HG03108 (cell line): Measurements from ENCODE around the gene ABHD2.
A peak's percentile ranks its signal among the peaks of the same experiment; 100 is the strongest.
"Not testable (repeated sequence)": the region's sequence is repeated elsewhere in the genome, so short reads cannot be mapped to it uniquely, and the experiment has no call there.

ENCODE experiments used
- ATAC-seq: cut with Tn5 transposase; IDR thresholded peaks from one replicate; pipeline ENCODE4 v1.9.1; 2021; ENCODE audit warnings: moderate library complexity; ENCODE audit not compliant: unreplicated experiment

ABHD2 gene

DNA sequence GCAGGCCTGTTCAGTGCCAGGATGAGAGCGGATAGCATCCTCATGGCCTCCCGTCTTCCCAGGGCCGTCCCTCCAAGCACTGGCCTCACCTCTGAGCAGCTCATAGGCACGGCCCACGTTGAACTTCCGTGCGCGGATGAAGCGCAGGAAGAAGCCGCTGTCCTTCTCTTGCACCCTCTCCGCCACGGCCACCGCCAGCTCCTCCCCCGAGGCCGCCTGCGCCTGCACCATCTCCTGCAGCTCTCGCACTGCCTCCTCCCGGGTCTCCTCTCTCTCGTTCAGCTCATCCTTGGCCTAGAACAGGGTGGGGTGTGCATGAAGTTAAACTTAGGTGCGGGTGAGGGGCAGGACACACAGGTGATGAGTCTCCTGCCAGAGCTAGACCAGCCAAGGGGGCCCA is 128.8 kb downstream of the ABHD2 start:
- no peak for ATAC-seq

DNA sequence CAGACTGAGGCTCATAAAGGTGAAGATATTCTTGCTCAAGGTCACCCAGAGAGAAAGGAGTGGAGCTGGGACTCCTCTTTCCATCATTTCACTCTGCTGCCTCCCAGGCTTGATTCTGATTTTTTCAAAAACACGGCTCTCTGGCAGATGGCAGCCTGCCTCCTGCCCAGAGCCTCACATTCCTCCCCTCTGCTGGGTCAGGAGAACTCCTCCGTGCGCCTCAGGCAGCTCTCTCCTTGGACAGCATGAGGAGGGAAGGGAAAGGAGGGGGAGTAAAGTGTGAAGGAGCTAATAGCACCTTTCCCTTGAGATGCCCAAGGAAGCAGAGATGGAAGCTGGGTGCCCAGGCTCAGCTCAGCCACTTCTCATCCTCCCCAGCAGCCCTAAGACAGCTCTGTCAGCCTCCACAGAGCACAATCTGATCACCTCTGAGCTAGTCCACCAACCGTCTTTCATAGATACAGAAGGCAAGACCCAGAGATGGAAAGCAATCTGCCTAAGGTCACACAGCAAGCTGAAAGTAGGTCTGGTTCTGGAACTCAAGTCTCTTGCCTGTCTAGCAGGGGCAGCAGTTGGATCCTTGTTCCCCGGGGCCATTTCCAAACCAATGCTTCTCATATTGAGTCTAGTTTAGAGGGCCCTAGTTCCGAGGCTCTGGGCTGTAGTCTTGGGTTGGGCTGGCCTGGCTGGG is 129.6 kb downstream of the ABHD2 start:
- ATAC-seq = no peak

DNA sequence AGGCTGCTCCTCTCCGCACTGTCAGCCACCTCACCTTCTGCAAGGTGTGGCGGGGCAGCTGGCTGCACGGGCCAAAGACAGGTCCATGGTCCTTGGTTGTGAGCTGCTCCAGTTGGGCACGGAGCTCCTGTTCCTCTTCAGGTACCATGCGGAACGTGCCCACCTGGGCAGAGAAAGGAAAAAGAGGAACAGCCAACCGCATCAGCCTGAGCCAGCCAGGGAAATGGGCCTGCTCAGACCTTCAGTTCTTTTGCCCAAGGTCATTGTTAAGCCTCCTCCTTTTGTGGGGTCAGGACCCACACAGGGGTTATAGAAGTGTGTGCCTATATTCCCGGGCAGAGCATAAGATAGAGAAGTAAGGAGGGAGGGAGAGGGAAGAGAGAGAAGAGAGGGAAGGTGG is 130.3 kb downstream of the ABHD2 start:
- ATAC-seq = no peak

DNA sequence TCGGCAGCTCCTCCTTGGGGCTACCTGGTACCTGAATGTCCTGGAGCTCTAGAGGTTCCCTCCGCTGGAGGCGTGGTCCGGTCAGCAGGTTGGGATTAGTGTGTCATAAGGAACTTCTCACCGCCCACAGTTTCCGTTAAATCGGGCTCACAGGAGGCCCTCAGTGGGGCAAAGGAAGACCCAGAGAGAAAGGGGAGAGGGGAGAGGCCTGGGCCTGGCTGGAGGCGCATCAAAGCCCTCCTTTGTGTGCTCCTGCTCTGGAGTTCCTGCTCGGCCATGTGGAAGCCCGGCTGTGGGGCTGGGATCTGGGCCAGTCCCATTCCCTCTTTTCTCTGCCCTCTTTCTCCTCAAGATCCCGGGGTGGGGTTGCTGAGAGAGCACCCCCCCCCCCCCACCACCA is 133.3 kb downstream of the ABHD2 start, which contains the start of gene RLBP1:
TSS of gene RLBP1 (minus strand) at position 37 of the 400 bp plus-strand sequence. CDS start 2,604 bp downstream, outside the sequence.
- no peak for ATAC-seq

DNA sequence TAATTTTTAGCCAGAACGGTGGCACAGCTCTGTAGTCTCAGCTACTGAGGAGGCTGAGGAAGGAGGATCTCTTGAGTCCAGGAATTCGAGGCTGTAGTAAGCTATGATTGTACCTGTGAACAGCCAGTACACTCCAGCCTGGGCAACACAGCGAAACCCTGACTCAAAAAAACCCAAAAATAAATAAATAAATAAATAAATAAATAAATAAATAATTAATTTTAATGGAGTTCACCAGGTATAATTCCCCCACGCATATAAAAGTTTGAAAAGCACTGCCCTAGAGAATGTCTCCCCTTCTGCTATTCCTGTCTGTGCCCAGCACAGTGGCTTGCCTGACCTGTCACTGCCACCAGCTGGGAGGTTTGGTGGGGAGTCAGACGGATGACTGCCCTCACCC is 137.3 kb downstream of the ABHD2 start:
- no peak for ATAC-seq

DNA sequence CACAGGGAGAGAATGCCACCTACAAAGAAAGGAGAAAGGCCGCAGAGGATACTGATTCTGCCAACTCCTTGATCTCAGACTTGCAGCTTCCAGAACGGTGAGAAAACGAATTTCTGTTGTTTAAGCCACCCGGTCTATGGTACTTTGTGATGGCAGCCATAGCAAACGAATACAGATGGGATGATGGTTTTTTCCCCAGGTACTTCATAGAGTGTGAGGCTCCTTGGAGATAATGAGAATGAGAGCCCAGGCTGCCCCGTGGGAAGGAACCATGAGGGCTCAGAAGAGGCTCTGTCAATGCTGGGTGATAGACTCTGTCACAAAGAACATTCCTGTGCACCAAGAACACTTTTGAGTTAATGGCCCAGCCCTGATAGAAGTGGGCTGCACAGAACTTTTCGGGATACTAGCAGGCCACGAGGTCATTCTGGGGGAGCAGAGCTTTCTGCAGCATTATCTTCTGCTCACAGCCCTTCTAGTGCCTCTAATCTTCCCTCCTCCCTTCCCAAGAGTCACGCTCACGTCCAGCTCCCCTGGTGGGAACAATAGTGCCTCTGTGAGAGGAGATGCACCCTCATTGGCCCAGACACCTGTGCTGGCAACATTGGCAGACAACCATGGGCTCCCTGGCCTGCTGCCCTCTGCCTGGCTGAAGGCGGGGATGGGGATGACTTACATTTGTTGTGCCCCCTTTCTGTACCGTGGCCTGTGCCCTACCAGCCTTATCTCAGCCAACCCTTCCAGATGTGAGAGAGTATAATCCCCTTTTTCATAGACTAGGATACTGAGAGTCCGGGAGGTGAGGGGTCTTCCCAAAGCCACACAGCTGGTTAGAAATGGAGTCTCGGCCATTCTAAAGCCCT is 138.3 kb downstream of the ABHD2 start:
- ATAC-seq = no peak

DNA sequence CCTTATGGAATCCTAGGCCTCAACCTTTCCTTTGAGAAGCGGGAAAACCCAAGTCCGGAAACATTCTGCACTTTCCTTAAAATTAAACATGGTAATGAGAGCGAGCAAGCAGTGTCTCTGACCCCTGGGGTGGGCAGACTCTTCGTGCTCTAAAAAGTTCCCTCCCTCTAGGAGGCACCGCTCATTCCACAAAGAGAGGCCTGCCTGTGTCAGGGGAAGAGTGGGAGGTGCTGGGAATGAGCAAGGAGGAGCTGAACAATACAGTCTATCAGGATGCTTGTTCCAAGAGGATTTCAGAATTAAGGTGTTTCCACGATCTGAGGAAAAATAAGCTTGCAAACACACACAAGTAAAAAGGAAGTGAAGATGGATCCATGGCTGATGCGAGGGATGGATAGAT is 139.2 kb downstream of the ABHD2 start:
- no peak for ATAC-seq

DNA sequence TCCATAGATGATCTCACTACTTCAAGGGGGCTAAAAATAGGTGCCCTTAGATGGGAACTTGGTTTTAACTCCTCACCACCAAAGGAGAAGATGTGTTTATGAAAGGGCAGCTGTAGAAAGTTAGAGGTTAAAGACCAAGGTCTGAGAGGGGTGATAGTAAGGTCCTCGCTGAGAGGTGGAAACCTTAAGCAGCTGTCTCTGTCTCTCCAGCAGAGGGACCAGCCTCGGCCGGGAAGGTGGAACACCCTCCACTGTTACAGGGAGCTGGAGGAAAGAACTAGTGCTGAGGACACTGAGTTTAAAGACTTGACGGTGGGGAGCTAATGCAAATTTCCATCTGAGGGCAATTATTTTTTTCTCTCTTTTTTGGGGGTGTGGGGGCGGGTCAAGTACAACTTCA is 142.0 kb downstream of the ABHD2 start:
- ATAC-seq = no peak

DNA sequence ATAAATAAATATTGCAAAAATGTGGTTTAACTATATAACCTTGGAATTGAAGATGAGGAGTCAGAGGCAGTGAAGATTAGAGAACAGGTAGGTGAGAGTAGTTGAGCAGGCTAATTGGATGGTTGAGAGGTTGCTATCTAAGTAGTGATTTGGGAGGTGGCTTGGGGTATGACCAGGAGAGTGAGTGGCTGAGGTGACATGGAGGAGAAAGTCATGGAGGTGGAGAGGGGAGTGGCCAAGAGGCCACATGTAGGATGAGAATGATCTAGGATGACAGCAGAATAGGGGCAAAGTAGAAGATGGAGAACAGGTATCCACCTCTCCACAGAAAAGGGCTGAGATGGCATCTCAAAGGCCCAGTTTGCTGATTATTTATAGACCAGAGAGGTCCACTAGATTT is 143.6 kb downstream of the ABHD2 start:
- ATAC-seq = no peak

DNA sequence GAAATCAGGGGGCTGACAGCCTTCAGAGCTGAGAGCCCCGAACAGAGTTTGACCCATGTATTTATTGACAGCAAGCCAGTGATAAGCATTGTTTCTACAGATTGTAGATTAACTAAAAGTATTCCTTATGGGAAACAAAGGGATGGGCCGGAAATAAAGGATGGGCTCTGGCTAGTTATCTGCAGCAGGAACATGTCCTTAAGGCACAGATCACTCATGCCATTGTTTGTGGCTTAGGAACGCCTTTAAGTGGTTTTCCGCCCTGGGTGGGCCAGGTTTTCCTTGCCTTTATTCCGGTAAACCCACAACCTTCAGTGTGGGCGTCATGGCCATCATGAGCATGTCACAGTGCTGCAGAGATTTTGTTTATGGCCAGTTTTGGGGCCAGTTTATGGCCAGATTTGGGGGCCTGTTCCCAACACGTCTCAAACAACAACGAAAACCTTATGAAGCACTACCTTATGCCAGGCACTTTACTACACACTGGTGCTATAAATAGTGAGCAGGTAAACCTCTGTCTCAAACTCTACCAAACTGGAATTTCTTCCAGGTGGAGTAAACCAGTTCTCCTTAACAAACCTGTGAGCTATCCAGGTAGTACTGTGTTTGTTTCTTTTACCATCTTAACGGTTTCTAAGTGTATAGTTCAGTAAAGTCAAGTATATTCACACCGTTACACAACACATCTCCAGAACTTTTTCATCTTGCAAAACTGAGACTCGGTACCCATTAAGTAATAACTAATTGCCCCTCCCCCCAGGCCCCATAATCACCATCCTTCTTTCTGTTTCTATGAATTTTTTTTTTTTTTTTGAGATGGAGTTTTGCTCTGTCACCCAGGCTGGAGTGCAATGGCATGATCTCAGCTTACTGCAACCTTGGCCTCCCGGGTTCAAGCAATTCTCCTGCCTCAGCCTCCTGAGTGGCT is 151.9 kb downstream of the ABHD2 start:
- not testable (repeated sequence) for ATAC-seq

DNA sequence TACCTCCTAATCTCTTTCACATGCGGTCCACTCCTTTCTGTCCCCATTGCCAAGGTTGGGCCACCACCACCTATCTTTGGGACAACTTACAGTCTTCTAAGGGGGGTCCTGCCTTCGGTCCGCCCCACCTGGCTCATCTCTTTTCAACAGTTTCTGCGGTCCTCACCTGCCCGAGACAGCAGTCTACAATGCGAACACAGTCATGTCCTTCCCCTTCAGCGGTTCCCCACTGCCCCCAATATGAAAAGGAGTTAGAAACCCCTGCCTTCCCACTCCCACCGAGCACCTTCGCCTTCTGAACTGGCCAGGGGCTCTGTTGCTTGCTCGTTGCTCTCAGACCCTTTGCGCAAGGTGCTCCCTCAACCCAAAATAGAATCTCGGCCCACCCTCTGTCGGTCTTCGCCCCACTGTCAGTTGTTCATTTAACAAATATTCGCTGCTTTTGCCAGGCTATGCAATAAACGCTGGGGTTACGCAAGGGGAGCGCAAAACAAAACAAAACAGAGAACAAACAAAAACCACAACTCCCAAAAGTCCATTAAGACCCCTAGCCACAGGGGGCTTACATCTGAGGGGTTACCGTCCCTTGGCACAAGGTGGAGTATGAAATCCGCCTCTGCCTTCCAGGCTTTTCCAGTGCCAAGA is 154.9 kb downstream of the ABHD2 start:
- ATAC-seq = no peak

DNA sequence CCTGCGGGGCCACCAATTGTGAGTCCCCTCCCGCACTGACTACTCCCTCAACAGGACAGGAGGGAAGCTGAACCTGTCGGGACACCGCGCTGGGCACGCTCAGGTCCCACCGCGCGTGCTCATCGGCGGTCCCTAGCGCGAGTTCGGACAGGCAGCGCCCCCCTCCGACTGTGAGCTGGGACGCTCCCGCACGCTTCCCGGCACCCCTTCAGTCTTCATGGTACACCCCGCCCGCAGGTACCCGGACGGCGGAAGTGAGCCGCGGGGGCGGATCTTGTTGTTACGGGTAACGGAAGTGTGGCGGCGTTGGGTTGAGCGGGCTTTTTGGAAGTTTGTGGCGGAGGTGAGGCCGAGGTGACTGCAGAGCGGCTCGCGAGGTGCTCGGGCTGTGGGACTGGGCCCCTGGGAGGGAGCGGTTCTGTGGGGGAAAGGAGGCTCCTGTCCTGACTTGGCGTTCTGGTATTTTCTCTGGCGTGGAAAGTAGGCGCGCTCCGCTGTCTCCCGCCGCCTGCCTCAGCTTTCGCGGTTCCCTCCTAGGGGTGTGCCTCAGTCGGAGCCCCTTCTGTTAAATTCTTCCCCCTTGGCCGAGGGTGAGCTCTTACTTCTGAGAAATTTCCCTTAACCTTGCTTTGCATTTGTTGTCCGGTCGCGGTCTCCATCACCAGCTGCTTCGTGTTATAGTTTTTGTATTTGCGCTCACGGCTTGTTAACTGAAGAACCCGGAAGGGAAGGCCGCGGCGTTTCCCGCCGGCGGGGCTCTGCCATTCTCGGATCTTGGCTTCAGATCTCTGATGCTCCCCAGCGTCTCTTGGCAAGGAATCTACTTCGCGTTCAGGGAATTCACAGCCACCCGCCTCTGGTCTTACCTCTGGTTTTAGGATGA is 155.7 kb downstream of the ABHD2 start, which contains the start of gene FANCI:
TSS of gene FANCI (plus strand) at position 289 of the 883 bp plus-strand sequence. CDS start 3,669 bp downstream, outside the sequence.
- ATAC-seq = peak; percentile 97

DNA sequence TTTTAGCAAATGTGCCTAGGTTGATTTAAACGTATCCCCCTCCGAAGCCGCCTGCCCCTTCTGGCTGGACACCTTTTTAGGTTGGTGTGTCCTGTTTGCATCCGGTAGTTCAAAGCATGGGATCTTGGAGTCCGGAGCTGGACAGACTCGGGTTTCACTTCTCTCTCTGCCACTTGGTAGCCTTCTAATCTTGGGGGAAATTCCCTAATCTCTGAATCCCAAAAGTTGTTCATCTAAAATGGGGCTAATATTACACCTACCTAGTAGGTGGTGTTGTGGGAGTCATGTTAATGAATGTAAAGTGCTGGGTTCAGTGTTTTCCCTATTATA is 156.3 kb downstream of the ABHD2 start:
- no peak for ATAC-seq

DNA sequence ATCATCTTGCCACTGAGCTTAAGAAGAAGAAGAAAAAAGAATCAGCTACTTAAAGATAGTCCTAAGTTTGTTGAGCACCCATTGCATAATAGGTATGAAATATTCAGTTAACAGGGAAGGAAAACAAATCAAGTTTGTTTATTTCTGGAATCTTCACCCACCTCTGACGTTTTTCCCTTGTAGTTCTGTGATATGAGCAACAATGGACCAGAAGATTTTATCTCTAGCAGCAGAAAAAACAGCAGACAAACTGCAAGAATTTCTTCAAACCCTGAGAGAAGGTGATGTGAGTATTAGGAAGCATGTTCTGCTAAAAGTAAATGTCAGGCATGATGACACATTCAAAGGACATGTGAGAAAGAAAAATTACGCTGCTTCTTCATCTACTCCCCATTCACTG is 159.2 kb downstream of the ABHD2 start:
- no peak for ATAC-seq

DNA sequence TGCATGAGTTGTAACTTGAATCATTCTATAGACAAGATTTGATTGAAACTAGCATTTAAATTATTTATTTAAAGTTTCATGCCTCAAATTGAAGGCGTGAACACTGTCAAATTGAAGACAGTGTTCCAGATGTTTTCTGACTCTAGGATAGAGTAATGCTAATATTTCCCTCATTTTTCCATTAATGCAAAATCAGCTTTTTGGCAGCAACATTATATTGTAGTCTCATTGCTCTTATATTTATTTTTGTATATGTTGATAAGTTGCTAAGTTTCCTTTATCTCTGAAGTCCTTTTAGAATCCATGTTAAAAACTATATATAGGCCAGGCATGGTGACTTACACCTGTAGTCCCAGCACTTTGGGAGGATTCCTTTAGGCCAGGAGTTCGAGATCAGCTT is 160.3 kb downstream of the ABHD2 start:
- no peak for ATAC-seq

DNA sequence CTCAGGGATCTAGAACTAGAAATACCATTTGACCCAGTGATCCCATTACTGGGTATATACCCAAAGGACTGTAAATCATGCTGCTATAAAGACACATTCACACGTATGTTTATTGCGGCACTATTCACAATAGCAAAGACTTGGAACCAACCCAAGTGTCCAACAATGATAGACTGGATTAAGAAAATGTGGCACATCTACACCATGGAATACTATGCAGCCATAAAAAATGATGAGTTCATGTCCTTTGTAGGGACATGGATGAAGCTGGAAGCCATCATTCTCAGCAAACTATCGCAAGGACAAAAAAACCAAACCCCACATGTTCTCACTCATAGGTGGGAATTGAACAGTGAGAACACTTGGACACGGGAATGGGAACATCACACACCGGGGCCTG is 161.9 kb downstream of the ABHD2 start:
- not testable (repeated sequence) for ATAC-seq
